ENCODE results near the gene NUP205.
A peak's percentile ranks its signal among the peaks of the same experiment; 100 is the strongest.
"Not testable (repeated sequence)": the region's sequence is repeated elsewhere in the genome, so short reads cannot be mapped to it uniquely, and the experiment has no call there.

The NUP205 gene

DNA sequence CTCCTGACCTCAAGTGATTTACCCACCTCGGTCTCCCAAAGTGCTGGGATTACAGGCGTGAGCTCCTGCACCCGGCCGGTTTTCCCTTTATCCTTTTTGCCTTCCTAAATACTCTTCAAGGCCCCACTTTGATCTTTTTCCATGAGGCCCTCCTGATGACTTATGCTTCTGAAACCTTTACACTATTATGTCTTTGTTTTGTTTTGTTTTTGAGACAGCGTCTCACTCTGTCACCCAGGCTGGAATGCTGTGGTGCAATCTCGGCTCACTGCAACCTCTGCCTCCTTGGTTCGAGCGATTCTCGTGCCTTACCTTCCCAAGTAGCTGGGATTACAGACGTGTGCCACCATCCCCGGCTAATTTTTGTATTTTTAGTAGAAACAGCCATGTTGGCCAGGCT is 108.4 kb downstream of the NUP205 start:
- no peak for DNase-seq (ENCODE audit: low read depth in 2 of 2)

DNA sequence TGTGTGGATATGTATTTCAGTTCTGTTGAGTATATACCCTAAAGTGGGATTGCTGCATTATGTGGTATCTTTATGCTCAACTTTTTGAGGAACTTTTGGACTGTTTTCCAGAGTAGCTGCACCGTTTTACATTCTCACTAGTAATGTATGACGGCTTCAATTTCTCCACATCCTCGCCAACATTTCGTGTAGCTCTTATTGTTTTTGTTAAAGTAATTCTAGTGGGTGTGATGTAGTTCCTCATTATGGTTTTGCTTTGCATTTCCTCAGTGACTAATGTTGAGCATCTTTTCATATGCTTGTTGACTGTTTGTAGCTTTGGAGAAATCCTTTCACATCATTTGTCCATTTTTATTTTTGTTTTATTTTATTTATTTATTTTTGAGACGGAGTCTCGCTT is 109.1 kb downstream of the NUP205 start:
- no peak for DNase-seq (ENCODE audit: low read depth in 2 of 2)

DNA sequence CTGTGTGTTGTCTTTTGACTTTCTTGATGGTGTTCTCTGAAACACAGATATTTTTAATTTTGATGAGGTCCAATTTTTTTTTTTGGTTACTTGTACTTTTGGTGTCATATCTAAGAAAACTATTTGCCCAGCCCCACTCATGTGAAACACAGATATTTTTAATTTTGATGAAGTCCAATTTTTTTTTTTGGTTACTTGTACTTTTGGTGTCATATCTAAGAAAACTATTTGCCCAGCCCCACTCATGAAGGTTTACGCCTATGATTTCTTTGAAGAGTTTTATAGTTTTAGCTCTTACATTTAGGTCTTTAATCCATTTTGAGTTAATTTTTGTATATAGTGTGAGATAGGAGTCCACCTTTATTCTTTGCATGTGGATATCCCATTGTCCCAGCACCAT is 109.9 kb downstream of the NUP205 start:
- not testable (repeated sequence) for DNase-seq (ENCODE audit: low read depth in 2 of 2)

DNA sequence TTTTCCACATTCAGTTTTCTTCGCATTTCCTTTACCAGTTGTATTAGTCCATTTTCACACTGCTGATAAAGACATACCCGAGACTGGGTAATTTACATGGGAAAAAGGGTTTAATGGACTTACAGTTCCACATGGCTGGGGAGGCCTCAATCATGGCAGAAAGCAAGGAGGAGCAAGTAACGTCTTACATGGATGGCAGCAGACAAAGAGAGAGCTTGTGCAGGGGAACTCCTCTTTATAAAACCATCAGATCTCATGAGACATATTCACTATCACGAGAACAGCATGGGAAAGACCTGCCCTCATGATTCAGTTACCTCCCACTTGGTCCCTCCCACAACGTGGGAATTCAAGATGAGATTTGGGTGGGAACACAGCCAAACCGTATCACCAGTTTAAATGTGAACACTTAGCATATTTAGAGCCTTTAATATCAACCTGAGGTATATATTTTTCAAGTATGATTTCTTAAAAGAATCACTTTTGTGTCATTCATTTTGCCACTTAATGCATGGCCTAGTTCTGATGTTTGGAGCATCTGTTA is 111.2 kb downstream of the NUP205 start:
- not testable (repeated sequence) for DNase-seq (ENCODE audit: low read depth in 2 of 2)

DNA sequence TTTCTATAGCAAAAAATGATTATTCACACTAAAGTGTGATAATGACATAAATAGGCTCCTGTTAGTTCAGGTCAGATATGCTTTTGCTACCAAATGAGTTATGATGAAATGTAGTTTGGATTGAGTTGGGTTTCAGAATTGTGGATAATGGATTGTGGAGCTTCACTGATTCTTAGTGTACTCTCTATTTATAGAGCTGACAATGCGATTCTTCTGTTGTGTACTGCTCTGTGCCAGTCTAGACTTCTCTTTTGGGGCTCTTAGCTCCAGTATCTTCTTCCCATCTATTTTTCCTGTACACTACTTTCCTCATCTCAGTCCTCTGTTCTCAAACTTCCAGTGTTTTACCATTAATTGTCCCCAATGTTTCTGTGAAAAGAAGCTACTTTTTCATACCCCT is 112.1 kb downstream of the NUP205 start:
- DNase-seq (ENCODE audit: low read depth in 2 of 2), result no peak

DNA sequence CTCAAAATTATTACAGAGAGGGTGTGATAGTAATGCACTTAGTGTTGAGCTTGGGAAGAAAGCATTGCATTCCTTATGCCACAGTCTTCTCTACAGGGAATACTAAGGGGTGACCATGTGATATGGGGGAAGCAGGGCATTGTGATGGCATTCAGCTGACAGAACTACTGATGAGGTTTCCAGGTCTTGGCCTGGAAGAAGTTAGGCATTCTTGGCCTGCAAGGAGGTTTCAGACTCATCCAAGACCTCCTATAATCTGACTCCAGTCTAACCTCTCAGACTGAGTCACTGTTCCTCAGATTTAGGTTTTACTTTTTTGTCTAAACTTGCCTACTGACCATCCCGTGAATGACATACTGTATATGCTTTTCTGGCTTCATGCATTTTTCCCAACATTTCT is 112.5 kb downstream of the NUP205 start:
- DNase-seq (ENCODE audit: low read depth in 2 of 2), result no peak

DNA sequence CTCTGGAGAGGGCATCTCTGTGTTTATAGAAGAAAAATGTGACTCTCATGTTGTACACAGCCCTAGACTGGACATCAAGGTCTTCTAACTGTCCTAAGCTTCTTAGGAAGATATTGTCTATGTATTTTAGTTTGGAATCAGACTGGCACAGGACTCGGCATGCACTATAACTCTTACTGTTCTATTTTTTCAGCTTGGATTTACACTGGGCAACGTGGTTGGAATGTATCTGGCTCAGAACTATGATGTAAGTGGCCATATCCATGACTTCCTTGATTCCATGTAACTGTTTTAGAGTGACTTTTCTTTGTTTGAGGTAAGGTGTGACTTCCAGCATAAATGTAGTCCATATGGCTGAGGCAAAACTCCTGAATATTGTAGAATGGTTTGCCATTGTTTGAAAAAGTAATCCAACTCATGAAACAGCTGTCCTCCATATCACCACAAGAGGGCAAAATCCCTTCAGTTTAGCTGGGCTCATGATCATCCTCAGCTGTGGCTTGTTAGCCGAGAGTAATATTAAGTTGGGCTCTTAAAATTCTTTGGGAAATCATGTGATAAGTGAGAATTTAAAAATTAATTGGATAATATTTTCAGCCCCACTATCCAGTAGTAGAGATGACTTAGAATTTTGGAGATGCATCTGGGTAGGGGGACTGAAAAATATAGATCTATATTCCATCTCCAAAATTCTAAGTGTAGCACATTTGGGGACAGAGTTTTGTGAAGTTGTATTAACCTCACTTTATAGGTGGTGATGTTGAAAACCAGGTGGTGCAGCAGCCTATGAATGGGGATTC is 115.0 kb downstream of the NUP205 start:
- DNase-seq (ENCODE audit: low read depth in 2 of 2), result peak in 1 of 2 experiments; percentile 42

DNA sequence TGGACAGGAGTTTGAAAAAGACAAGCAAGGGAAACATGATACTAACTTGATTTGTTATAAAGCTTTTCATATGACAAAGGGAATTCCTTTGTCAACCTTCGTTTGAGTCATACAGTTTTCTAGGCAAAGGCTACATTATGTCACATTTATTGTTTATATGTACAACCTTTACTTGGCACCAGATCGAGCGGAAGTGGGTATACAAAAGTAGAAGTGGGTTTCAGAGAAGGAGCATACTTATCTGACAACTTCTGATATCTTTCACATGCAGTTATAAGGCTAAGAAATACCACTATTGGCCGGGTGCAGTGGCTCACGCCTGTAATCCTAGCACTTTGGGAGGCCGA is 115.6 kb downstream of the NUP205 start:
- DNase-seq (ENCODE audit: low read depth in 2 of 2), result no peak

DNA sequence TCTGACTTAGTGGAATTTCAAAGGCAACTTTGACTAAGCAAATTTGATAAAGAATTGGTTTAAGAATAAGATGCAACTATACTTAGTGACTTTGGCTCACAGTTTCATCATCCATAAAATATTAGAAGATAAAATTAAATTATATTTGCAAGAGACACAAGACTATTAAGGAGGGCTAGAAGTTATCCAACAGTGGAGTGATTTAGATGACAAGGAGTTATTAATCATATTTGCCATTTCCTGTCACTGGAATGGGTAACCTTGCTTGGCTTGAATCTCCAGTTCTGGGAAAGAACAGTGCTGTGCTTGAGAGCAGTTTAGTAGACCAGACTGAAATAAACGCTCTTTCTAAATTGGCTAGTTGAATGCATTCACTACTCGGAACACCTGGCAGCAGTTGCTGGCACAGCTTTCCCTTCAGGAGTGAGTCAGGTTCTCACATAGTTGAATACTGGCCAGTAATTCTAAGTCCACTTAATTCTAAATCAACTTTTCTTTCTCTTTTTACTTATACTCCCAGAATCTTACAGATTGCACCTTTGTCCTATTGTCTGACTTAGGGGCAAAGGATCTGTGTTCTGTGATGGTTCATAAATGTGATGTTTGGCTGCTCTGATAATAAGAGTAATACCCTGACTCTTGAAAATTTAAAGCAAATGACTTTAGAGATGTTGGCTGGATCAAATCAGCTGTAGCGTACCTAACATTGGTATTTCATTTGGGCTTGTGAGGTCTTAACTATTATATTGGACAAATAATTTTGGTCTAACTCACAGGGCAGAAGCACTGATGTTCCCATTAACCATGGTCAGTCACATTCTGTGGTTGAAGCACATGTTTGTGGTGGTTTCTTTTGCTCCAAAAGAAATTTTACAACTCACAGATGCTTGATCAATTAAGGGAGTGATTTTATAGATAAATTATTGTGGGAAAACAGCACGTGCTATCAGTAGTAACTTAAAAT is 121.2 kb downstream of the NUP205 start:
- no peak for DNase-seq (ENCODE audit: low read depth in 2 of 2)

DNA sequence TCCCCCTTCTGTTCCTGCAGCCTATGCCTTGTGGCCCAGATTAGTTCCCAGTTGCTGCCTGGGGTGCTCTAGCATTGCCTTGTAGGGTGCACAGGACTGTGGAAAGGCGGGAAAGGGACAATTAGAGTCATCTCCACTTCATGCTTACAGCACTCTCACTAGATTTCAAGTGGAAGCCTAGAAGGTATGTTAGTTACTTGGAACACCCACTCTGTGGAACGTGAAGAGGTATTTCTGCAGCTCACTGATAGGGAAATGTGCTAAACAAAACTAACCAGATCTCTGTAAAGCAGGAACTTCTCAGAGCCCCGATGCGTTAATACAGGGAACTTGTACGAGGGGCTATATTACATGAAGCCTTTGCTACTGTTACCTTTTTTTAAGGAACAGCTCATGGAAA is 124.0 kb downstream of the NUP205 start:
- DNase-seq (ENCODE audit: low read depth in 2 of 2), result no peak

DNA sequence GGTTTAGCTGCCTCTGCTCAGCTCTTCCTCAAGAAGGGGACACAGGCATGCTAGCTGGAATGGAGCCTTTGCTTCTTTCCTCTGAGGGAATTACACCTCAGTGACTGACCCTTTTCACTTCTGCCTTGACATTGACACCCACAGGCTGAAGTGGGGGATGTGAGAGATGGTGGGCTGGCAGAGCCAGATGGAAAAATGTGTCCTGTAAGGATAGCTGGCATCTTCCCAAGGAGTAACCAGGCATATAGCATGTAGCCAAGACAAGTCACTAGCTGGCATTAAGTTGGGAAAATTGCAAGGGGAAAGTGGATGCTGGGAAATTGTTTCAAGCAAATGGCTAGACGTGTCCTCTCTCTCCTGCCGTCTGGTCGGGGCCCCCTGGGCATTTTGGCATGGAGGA is 124.5 kb downstream of the NUP205 start:
- DNase-seq (ENCODE audit: low read depth in 2 of 2), result no peak

DNA sequence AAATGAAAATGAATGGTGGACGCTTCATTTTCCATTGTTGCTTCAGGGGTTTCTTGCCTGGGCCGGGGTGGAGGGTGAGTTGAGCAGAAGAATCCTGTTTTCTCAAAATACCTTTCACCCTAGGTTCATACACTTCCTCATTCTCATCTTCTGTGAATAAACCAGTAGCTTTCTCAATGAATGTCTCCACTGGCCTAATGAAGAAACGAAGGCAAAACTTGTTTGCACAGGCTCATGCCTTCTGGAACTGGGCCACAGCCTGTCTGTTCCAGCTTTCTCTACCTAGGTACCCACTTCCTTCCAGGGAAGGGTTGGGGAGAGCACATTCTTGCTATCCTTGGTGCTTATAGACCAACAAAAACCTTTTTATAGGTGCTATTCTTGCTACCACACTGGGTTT is 125.9 kb downstream of the NUP205 start:
- no peak for DNase-seq (ENCODE audit: low read depth in 2 of 2)

DNA sequence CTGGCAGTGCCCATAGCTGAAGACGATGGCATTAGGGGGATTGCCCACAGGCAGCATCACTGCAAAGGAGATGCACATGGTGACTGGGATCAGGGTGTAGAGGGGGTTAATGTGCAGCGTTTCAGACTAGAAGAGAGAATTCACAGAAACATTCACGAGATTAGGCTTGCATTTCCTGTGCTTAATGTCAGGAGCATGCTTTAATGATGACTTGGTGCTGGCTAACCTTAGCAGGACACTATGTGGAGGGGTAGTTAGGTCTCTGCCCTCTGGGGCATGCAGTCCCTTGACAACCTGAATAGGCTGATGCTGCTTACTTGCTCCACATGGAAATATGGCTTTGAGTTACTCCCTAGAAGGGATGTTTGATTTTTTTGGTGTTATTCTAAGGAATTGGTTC is 126.4 kb downstream of the NUP205 start:
- DNase-seq (ENCODE audit: low read depth in 2 of 2), result no peak

DNA sequence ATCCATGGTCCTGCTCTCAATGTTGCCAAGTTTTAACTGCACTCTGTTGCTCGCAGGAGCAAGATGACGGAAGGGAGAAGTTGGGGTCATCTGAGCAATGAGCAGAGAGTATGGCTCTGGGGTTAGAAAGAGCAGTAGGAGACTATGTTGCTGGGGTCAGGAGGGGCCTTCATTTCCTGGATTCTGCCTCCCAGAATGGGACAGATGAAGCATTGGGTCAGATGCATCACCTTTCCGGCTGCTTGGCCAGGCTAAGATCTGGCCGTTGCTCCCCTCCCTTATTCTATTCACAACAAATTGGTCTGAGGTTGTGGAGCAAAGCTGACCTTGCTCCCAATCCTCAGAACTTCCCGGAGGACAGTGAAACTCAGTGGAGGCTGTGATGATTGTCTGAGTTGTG is 127.0 kb downstream of the NUP205 start:
- DNase-seq (ENCODE audit: low read depth in 2 of 2), result no peak

DNA sequence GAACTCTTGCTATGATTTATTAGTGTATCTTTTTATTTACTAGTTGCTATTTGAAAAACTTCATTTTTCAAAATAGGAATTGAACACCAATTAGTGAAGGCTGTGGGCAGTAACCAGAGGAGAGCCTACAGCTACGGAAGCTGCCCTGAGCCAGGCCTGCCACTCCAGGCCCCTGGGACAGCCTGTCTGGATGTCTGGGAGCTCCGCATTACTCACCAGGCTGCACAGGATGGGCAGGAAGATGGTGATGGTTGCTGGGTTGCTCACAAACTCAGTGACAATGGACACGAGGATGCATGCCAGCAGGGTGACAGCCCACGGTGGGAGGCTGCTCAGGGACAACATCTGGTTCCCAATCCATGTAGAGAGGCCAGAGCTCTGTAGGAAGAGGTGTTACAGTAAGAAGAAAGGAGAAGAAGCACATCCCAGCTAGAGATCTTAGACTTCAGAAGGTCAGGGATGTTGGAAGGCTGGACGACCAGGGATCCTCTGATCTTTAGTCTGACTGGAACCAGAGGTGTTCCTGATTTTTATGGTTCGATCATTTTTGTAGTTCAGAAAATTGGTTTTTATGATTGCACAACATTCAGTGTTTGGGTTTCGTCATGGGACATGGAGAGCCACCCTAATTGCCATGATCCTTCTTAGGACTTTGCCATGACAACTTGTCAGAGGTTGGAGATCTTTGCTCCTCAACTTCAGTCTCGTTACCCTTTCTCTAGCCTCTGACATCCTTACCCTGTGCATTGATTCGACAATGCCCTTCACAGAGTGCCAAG is 127.8 kb downstream of the NUP205 start:
- DNase-seq (ENCODE audit: low read depth in 2 of 2), result no peak

DNA sequence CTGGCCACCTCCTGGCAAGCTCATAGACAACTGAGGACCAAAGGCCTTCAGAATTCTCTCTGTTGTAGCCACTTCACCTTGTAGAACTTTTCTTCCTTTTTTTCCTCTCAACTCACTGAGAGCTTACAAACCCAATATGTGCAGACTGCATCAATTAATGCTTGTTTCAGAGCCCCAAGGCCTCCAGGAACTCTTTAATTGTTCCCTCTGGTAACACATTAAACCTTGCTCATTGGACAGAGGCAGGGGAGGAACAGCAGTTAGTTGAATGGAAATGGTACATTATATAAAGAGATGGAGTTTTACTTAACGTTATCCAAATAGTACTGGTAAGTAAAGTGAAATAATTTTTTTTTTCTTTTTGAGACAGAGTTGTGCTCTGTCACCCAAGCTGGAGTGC is 129.7 kb downstream of the NUP205 start:
- DNase-seq (ENCODE audit: low read depth in 2 of 2), result no peak

DNA sequence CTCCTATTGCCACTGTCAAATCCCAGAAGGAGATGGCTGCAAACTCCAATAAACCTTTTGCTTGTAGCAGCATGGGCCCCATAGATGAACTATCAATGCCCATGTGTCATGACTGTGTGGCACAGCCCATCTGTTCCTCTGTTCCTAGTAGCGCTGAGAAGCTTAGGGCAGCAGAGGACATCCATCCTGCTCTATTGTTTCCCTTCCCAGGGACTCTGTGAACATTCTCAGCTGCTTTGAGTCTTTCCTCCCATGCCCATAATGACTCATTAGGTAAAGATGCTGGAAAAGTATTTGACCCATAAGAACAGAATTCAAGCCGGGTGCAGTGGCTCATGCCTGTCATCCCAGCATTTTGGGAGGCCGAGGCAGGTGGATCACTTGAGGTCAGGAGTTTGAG is 132.8 kb downstream of the NUP205 start:
- no peak for DNase-seq (ENCODE audit: low read depth in 2 of 2)

DNA sequence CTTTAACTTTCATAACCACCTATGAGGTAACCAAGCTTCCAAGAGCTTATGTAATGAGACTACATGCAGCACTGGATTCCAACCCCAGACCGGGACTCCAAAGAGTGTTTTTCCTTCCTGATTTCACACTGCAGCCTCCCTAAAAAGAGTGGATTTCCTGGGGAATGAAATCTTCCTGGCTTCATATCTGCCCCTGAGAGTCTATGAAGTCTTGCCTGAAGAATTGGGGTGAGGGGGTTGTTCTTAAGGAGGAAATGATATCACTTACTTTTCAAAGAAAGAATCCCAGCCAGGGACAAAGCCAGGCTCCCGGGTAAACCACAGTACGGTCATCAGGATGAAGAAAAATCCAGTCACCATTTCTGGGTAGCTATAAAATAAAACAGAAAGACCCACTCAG is 134.3 kb downstream of the NUP205 start:
- DNase-seq (ENCODE audit: low read depth in 2 of 2), result no peak

DNA sequence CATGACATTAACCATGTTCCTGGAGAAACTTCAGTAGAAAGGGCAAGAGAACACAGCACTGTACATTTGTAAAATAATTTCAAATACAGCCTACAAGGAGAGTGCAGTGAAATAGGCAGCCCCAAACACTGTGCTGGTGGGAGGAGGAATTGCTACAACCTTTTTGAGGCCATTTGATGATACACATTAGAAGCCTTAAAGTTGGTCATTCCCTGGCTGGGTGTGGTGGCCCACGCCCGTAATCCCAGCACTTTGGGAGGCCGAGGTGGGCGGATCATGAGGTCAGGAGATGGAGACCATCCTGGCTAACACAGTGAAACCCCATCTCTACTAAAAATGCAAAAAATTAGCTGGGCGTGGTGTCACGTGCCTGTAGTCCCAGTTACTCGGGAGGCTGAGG is 134.9 kb downstream of the NUP205 start:
- DNase-seq (ENCODE audit: low read depth in 2 of 2), result not testable (repeated sequence)

DNA sequence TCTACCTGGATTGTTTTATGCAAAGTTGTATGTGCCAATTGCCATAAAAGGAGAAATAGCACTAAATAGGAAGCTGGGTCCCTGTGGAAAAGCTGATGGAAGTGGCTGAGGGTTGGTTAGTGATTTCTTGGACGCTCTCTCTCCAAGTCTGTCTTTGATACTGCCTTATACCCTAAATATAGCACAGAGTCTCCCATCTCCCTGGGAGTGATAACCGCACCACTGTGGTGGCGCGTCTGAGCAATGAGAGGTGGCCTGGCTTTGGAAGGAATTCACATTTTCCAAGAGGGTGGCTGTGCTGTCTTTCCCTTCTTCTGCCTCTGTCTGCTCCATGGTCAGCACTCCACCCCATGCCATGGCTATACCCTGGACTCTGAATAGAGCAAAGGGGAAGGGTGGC is 135.8 kb downstream of the NUP205 start:
- DNase-seq (ENCODE audit: low read depth in 2 of 2), result no peak

DNA sequence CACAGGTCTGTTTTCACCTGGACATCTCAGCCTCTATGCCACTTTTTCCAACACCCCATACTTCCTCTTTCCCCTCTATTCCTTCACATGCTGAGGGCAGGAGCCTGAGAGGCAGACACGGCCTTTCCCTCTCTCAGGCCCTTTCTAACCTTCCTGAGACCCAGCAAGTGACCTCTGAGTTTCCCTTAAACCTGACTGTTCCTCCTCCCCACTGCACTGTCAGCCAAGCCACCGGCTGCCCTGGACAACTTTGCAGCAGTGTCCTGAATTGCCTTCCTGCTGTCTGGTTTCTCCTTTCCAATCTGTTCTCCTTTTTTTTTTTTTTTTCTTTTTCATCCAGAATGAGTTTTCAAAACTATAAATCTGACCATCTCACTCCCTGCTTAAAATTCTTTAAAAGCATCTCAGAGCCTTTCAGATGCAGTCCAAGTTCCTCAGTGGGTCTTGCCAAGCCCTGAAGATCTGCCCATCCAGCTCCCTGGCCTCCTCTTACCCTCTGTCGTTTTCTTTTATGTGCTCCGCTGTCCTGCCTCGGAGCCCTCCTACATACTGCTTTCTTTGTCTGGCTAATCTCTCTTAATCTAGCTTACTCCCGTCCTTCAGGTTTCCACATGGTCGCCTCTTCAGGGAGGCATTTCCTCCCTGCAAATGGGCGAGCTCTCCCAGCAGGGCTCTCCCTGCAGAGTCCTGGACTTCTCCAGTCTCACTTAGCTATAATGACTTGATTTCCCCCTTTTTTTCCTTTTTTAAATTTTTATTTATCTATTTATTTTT is 139.7 kb downstream of the NUP205 start:
- no peak for DNase-seq (ENCODE audit: low read depth in 2 of 2)
